HepG2 (cell line): ENCODE data around the gene TTLL10. TPM values are rescaled to one million over a fixed set of nuclear protein-coding genes. Genes with fewer than 3 reads are reported as not detected.

Experiments
- CBX2 ChIP-seq, 2 experiments: fragments of 200-600 bp in 1 of 2; sonication (generic); formaldehyde crosslinking in 1 of 2; IDR thresholded peaks; 2 replicates each; pipeline versions ENCODE4 v1.7.0 to v1.8.1; 2018 to 2022; ENCODE audit warnings: low read depth in 2 of 2, low read length in 1 of 2, mild to moderate bottlenecking in 1 of 2, missing genetic modification reagents in 1 of 2
- FOSL2 ChIP-seq: sonication (generic); formaldehyde crosslinking; IDR thresholded peaks from 2 replicates; pipeline ENCODE4 v1.4.0; 2020; ENCODE audit warnings: missing genetic modification reagents
- FOXK2 ChIP-seq: fragments of 450-650 bp; IDR thresholded peaks from 2 replicates; pipeline ENCODE4 v1.6.1; 2016
- IRF2 ChIP-seq: IDR thresholded peaks from 2 replicates; pipeline ENCODE4 v1.6.1; 2018; ENCODE audit warnings: missing genetic modification reagents, missing compliant biosample characterization
- JARID2 ChIP-seq: sonication (generic); formaldehyde crosslinking; IDR thresholded peaks from 2 replicates; pipeline ENCODE4 v1.8.1; 2023; ENCODE audit warnings: missing genetic modification reagents, inconsistent platforms; ENCODE audit not compliant: insufficient replicate concordance
- MEIS1 ChIP-seq: sonication (generic); formaldehyde crosslinking; IDR thresholded peaks from 2 replicates; pipeline ENCODE4 v1.9.0; 2021; ENCODE audit warnings: mild to moderate bottlenecking, missing genetic modification reagents, moderate library complexity, borderline replicate concordance
- NPAS2 ChIP-seq: sonication (generic); formaldehyde crosslinking; IDR thresholded peaks from 2 replicates; pipeline ENCODE4 v1.8.0; 2022; ENCODE audit warnings: mild to moderate bottlenecking, missing genetic modification reagents, borderline replicate concordance
- RAD51 ChIP-seq: fragments of 450-650 bp; IDR thresholded peaks from 2 replicates; pipeline ENCODE4 v1.6.1; 2016; ENCODE audit warnings: borderline replicate concordance
- SUZ12 ChIP-seq: fragments of 150-350 bp; IDR thresholded peaks from 2 replicates; pipeline ENCODE4 v1.6.1; 2014; ENCODE audit warnings: low read depth, low read length
- ZNF737 ChIP-seq: sonication (generic); formaldehyde crosslinking; IDR thresholded peaks from 2 replicates; pipeline ENCODE4 v1.5.0; 2020; ENCODE audit warnings: missing genetic modification reagents, mild to moderate bottlenecking, borderline replicate concordance
- polyA plus RNA-seq, 8 experiments: library from polyadenylated mRNA; depleted of rRNA in 3 of 8; stranded (reverse) in 7 of 8; unstranded in 1 of 8; fragments of >200 nt; fragmentation: Illumina TruSeq in 4 of 8; extraction: Trizol in 4 of 8; gene quantifications; 2 replicates each; pipeline versions ENCODE4 v1.2.1 to v1.2.3, GENCODE V29; 2011 to 2016; ENCODE audit warnings: low read depth in 4 of 8, missing spikeins in 1 of 8, mixed read lengths in 1 of 8; ENCODE audit not compliant: insufficient read depth in 1 of 8
- total RNA-seq, 5 experiments: library from RNA; depleted of rRNA; stranded (reverse); fragments of >200 nt; fragmentation: Illumina TruSeq; extraction: Trizol; gene quantifications; 2 replicates each; pipeline ENCODE4 v1.2.3, GENCODE V29; 2016; ENCODE audit warnings: low read depth in 1 of 5
- TF ChIP-seq, protein P1 (sequence below): IDR thresholded peaks from 2 replicates; pipeline ENCODE4 v1.6.1; 2016
- TF ChIP-seq, protein P2 (sequence below): sonication (generic); formaldehyde crosslinking; IDR thresholded peaks from 2 replicates; pipeline ENCODE4 v1.4.0; 2020; ENCODE audit warnings: mild to moderate bottlenecking, missing genetic modification reagents
- TF ChIP-seq, protein P3 (sequence below): sonication (generic); formaldehyde crosslinking; IDR thresholded peaks from 2 replicates; pipeline ENCODE4 v1.5.0; 2020; ENCODE audit warnings: missing genetic modification reagents
- TF ChIP-seq, protein P4 (sequence below): sonication (generic); formaldehyde crosslinking; IDR thresholded peaks from 2 replicates; pipeline ENCODE4 v1.4.0; 2020; ENCODE audit warnings: missing genetic modification reagents, borderline replicate concordance
- TF ChIP-seq, protein P5 (sequence below): sonication (generic); formaldehyde crosslinking; IDR thresholded peaks from 2 replicates; pipeline ENCODE4 v1.8.0; 2022; ENCODE audit warnings: mild to moderate bottlenecking, missing genetic modification reagents, borderline replicate concordance
- TF ChIP-seq, protein P6 (sequence below): sonication (generic); formaldehyde crosslinking; IDR thresholded peaks from 2 replicates; pipeline ENCODE4 v1.8.0; 2022; ENCODE audit warnings: missing genetic modification reagents, mild to moderate bottlenecking, borderline replicate concordance

Gene TTLL10
- total and polyA plus RNA-seq, 2 of the 13 experiments (the other 11 are each of a cell fraction or from before 2014, with no cell fraction given) = not detected

DNA sequence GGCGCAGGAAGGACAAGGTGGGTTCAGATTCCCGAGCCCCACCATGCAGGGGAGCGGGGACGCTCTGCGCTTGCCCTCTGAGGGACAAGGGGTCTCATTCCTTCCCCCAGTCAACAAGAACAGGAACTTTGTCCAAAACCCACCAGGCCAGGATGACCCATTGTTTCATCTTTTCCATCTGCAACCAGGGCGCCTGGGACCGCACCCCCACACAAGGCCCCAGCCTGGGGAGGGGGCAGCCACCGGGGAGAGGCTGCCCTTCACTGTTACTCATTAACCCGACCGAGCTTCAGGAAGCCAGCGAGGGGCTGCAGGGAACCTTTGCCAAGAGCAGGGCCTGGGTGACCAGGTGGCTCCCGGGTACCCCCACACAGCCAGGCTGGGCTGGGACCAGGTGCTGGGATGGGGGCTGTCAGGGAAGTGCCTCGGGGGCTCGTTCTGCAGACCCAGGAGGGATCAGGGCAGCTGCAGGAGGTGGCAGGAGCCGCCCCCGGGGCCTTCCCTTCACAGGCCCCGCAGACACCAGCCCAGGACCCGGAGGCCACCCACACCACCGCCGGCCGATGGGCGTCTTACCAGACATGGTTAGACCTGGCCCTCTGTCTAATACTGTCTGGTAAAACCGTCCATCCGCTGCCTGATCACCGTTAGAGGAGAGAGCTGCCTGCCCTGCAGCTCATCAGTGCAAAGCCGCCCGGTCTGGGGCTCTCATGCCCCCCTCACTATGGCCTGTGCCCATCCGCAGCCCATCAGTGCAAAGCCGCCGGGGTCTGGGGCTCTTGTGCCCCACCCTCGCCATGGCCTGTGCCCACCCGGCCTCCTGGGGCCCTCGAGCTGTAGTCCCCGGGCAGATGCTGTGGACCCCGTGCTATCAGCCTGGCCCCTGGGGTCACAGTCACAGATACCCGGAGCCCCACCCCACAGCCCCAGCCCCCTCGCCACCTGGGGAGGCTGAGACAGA is 4.9 kb upstream of the TTLL10 start (continued):
- TF ChIP-seq, protein P1, sequence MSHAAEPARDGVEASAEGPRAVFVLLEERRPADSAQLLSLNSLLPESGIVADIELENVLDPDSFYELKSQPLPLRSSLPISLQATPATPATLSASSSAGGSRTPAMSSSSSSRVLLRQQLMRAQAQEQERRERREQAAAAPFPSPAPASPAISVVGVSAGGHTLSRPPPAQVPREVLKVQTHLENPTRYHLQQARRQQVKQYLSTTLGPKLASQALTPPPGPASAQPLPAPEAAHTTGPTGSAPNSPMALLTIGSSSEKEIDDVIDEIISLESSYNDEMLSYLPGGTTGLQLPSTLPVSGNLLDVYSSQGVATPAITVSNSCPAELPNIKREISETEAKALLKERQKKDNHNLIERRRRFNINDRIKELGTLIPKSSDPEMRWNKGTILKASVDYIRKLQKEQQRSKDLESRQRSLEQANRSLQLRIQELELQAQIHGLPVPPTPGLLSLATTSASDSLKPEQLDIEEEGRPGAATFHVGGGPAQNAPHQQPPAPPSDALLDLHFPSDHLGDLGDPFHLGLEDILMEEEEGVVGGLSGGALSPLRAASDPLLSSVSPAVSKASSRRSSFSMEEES (CRISPR knock-in tag) = no peak
- TF ChIP-seq, protein P2, sequence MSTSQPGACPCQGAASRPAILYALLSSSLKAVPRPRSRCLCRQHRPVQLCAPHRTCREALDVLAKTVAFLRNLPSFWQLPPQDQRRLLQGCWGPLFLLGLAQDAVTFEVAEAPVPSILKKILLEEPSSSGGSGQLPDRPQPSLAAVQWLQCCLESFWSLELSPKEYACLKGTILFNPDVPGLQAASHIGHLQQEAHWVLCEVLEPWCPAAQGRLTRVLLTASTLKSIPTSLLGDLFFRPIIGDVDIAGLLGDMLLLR (CRISPR knock-in tag) = no peak
- TF ChIP-seq ZNF737 (no peak), IRF2 (CRISPR knock-in tag) (no peak), CBX2 (IDR thresholded peaks at IDR 0.05; ENCODE audit: low read depth, low read length) (no peak), CBX2 (CRISPR knock-in tag; IDR thresholded peaks at IDR 0.05; ENCODE audit: low read depth) (no peak), SUZ12 (no peak), JARID2 (CRISPR knock-in tag) (no peak), MEIS1 (CRISPR knock-in tag) (peak; percentile 46; the same call in 1 of the 2 replicates), FOXK2 (no peak), RAD51 (no peak), FOSL2 (CRISPR knock-in tag) (peak; percentile 4; the same call in 1 of the 2 replicates), NPAS2 (CRISPR knock-in tag) (no peak)
- TF ChIP-seq, protein P3, sequence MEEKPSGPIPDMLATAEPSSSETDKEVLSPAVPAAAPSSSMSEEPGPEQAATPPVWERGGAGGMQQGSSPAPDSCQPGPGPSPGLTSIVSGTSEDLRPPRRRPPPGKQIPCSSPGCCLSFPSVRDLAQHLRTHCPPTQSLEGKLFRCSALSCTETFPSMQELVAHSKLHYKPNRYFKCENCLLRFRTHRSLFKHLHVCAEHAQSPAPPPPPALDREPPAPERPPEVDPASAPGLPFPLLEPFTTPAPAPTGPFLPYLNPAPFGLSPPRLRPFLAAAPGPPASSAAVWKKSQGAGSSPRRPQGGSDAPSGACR = no peak
- TF ChIP-seq, protein P4, sequence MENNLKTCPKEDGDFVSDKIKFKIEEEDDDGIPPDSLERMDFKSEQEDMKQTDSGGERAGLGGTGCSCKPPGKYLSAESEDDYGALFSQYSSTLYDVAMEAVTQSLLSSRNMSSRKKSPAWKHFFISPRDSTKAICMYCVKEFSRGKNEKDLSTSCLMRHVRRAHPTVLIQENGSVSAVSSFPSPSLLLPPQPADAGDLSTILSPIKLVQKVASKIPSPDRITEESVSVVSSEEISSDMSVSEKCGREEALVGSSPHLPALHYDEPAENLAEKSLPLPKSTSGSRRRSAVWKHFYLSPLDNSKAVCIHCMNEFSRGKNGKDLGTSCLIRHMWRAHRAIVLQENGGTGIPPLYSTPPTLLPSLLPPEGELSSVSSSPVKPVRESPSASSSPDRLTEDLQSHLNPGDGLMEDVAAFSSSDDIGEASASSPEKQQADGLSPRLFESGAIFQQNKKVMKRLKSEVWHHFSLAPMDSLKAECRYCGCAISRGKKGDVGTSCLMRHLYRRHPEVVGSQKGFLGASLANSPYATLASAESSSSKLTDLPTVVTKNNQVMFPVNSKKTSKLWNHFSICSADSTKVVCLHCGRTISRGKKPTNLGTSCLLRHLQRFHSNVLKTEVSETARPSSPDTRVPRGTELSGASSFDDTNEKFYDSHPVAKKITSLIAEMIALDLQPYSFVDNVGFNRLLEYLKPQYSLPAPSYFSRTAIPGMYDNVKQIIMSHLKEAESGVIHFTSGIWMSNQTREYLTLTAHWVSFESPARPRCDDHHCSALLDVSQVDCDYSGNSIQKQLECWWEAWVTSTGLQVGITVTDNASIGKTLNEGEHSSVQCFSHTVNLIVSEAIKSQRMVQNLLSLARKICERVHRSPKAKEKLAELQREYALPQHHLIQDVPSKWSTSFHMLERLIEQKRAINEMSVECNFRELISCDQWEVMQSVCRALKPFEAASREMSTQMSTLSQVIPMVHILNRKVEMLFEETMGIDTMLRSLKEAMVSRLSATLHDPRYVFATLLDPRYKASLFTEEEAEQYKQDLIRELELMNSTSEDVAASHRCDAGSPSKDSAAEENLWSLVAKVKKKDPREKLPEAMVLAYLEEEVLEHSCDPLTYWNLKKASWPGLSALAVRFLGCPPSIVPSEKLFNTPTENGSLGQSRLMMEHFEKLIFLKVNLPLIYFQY (CRISPR knock-in tag) = no peak
- TF ChIP-seq, protein P5, sequence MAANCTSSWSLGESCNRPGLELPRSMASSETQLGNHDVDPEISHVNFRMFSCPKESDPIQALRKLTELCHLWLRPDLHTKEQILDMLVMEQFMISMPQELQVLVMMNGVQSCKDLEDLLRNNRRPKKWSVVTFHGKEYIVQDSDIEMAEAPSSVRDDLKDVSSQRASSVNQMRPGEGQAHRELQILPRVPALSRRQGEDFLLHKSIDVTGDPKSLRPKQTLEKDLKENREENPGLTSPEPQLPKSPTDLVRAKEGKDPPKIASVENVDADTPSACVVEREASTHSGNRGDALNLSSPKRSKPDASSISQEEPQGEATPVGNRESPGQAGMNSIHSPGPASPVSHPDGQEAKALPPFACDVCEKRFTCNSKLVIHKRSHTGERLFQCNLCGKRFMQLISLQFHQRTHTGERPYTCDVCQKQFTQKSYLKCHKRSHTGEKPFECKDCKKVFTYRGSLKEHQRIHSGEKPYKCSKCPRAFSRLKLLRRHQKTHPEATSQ (CRISPR knock-in tag) = no peak
- TF ChIP-seq, protein P6, sequence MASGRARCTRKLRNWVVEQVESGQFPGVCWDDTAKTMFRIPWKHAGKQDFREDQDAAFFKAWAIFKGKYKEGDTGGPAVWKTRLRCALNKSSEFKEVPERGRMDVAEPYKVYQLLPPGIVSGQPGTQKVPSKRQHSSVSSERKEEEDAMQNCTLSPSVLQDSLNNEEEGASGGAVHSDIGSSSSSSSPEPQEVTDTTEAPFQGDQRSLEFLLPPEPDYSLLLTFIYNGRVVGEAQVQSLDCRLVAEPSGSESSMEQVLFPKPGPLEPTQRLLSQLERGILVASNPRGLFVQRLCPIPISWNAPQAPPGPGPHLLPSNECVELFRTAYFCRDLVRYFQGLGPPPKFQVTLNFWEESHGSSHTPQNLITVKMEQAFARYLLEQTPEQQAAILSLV (CRISPR knock-in tag) = 0 out of 2 replicates have a peak, but pooled peaks have one; percentile 51
